ENCODE measurements around the gene ANKS3.
A peak's percentile ranks its signal among the peaks of the same experiment; 100 is the strongest.
"Not testable (repeated sequence)": the region's sequence is repeated elsewhere in the genome, so short reads cannot be mapped to it uniquely, and the experiment has no call there.

Gene ANKS3

DNA sequence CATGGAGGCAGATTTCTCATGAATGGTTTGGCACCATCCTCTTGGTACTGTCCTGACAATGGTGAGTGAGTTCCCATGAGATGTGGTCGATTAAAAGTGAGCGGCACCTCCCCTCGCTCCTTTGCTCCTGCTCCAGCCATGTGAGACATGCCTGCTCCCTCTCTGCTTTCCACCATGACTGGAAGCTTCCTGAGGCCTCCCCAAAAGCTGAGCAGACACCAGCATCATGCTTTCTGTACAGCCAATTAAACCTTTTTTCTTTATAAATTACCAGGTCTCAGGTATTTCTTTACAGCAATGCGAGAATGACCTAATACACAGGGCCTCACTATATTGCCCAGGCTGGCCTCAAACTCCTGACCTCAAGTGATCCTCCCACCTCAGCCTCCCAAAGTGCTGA lies 20.8 kb upstream of the ANKS3 start:
- no peak for DNase-seq (ENCODE audit: low spot score)

DNA sequence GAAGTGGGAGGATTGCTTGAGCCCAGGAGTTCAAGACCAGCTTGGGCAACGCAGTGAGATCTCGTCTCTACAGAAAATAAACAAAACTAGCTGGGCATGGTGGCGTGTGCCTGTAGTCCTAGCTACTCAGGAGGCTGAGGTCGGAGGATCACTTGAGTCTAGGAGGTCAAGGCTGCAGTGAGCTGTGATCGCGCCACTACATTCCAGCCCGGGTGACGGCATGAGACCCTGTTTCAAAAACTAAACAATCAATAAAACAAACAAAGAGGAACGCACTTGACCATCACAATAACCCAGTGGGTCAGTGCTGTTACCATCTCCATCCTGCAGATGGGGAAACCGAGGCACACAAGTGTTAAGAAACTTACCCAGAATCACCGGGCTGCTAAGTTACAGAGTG lies 19.2 kb upstream of the ANKS3 start:
- no peak for DNase-seq (ENCODE audit: low spot score)

DNA sequence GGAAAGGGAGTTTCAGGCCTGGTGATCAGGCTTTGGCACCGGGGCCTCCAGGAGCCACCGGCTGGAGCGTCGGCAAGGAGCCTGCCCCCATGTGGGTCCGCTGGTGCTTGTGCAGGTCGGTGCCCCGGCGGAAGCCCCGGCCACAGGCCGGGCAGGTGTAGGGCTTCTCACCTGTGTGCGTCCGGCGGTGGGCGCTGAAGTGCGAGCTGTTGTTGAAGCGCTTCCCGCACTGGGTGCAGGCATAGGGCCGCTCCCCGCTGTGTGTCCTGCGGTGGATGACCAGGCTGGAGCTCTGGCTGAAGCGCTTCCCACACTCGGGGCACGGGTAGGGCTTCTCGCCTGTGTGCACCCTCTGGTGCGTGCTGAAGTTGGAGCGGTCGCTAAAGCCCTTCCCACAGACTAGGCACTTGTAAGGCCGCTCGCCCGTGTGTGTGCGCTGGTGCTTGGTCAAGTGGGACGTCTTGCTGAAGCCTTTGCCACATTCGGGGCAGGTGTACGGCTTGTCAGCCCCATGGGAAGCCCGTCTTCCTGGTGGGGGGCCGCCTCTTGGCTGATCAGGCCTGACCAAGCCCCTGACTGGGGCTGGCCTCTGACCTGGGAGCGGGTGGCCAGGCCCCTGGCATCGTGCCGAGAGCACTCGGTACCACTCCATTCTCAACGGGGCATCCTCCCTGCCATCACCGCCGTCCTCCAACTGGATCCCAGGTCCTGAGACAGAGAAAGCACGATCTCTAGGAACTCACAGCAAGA lies 18.5 kb upstream of the ANKS3 start:
- no peak for DNase-seq (ENCODE audit: low spot score)

DNA sequence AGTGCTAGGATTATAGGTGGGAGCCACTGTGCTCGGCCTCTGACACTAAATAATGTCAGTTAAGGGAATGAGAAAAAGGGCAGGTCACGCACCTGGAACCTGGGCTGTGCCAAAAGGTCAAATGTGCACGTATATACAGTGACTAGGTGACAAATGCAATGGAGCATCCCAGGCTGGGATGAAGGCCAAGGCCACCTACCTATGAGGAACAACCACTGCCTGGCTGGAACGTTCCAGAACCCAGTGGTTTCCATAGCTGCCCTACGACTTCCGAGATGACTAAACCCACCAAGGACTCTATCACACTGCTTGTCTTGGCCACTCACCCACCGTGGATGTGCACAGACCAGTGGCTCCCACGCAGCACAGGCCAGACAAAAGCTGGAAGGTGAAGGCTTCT lies 16.8 kb upstream of the ANKS3 start:
- no peak for DNase-seq (ENCODE audit: low spot score)

DNA sequence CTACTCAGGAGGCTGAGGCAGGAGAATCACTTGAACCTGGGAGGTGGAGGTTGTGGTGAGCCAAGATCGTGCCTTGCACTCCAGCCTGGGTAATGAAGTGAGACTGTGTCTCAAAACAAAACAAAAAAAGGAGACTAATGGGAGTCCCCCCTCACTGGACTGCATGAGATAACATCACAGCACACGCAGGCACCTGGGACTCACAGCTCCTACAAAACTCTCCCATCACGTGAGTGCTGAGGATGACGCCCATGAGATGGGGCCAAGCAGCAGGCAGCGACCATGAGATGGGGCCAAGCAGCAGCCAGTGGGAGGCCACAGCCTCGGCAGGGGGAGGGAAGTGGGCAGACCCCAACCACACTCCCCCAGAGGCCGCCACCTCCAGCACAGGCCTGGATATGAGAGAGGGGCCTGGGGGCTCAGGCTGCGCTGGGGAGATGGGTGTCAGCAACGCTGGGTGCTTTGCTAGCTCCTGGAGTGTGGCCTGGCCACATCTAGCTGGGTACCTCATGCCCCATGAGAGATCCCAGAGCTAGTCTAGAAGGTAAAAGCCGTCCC lies 15.7 kb upstream of the ANKS3 start:
- DNase-seq (ENCODE audit: low spot score): no peak

DNA sequence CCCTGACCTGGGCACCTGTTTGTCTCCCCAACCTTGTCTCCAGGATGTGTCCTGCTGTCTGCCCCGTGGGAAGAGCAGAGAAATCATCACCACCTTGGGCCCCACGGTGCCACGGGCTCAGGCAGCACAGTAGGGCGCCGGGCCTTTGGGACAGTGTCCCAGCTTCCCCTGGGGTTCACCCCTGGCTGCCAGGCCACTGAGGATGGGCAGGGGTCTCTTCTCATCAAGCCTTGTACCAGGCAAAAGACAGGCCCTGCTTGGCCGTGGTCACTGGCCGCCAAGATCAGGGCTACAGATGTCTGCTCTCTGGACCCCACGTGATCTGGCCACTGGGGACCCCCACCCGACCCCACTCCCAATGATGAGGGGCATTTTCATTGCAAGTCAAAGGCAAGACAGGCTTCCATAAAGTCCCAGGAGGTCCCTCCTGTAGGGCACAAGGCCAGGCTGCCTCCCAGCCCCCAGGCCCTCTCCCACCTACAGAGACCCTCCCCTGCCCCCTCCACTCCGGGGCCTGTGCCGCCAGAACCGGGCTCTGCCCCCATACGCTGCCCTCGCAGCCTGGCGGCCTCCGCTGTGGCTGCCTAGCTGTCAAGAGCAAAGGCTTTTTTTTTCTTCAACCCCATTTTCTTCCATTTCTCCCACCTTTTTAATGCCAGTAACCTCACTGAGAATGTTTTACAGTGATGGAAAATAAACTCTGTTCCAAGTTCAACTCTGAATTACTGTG lies 14.8 kb upstream of the ANKS3 start:
- no peak for DNase-seq (ENCODE audit: low spot score)

DNA sequence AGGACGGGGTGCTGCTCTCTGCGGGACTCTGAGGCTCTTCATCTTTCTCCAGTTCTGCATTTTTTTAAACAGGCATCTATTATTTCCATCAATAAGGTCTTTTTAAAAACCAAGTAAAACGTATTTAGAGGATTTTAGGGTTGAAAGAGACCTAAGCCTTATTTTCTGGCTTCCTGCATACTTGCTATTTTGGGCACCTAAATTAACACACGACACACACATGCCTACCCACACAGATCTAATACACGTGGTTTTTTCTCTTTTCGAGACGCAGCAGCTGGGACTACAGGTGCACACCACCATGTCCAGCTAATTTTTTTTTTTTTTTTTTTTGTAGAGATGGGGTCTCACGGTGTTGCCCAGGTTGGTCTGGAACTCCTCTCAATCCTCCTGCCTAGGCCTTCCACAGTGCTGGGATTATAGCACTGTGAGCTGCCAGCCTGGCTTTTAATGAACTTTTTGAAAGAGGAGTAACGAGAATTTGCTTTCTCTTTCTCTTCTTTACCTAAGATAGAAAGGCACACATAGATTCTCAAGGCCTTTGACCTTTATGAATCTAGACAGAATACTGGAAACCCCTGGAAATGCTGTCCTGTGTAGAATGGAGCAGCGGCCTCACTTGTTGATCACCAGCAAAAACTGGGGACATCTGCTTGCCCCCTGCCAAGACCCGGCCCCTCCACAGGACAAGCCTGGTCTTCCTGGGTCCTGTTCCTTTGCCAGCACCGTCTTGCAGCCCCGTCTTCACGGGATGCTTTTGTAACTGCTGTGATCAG lies 14.0 kb upstream of the ANKS3 start:
- DNase-seq (ENCODE audit: low spot score): no peak

DNA sequence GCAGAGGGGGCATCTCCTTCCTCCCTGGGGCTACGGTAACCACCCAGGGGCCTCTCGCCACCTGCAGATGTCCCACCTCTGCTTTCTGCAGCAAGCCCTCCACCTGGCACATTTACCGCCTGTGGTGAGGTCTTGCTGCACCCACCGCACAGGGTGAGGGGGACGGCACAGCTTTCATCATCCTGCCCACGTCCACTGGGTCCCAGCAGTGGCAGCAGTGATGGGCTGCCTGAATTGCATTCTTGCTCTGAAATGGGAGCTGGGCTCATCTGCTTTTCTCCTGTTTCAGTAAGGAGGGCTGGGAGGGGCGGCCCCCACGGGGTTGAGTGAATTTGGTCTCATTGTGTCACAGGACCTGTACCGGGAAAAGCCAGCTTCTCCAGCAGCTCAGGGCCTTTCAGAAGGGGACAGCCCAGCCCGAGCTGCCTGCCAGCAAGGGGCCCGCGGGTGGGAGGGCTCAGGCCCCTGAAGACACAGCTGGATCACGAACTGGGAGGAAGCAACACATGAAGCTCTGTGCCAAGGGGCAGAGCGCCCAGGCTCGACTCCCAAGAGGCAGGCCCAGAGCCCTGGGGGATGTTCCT lies 13.0 kb upstream of the ANKS3 start:
- no peak for DNase-seq (ENCODE audit: low spot score)

DNA sequence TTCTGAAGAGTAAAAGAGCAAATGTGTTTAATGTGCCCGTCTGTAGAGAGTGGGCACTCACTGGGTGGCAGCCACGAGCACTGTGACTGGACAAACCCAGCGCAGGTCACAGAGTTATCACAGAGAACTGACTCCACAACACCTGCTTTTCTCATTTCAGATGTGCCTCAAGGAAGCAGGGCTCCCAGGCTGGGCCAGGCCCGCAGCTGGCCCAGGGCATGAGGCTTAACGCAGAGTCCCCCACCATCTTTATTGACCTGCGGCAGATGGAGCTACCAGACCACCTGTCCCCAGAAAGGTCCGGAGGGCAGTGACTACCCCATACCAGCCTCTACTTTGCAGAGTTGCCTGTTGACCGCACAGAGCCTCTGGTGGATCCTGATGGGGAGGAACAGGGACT lies 12.1 kb upstream of the ANKS3 start:
- no peak for DNase-seq (ENCODE audit: low spot score)

DNA sequence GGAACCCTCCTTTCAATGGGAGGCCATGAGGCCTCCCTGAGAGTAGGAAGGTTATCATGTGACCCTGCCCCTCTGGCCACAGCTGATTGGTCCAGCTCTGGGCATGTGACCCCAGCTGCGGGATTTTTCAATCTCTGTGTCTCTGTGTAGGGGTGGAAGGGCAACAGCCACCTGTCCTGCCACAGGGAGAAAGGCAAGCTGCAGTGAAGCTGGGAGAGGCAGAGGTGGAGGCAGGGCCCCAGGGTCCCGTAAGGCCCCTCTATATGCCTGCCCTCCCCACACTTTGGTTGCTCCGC lies 11.2 kb upstream of the ANKS3 start:
- DNase-seq (ENCODE audit: low spot score): no peak

DNA sequence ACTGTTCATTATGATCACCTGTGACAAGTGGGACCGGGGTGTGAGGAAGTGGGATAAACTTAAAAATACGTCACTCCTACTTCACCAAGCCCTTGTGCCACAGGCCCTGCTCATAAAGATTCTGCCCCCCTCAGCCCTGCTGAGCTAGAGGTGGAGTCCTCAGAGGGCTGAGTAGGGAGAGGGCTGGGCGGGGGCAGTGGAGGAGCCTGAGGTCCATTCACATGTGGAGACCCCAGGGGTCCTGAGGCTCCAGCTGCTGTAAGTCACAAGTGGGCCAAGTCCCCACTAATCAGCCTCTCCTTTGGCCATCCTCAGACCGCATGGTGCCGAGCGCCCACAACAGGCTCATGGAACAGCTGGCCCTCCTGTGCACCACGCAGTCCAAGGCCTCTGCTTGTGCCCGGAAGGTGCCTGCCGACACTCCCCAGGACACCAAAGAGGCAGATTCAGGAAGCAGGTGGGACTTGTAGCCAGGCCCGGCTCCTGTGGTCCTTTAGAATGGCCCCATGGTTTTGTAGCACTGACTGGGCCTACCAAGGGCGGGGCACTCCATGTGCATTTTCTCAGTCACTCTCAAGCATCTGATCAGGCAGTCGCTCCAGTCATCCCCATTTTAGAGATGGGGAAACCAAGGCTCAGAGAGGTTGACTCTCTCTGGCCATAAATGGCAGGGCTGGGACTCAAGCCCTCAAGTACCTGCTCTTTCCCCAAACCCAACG lies 10.6 kb upstream of the ANKS3 start:
- no peak for DNase-seq (ENCODE audit: low spot score)

DNA sequence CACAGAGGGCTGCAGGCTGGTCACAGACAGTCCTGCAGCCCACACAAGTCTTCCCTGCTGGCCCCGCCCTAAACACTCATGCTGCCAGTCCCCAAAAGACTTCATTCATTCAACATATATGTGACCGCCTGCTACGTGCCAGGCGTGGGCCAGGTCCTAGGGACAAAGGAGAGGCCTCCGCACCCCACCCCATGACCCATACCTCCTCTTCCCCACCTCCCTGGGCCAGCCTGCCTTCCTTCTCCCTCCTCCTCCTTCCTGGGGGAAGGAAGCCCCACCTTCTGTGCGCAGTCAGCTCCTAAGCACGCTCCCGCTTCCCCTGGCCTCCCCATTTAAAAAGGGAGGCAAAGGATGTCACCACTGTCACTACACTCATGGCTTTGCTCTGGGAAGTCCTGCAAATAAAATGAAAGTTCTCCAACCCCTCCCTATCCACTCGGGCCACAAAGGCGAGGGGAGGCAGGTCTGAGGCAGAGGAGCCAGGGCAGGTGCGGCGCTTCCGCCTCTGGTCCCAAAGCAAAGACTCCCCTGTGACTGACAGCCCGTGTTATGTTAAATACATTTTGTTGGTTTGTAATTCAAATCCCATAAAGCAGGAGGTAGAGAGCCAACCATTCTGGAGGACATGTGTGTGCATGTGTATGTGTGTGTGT lies 9.3 kb upstream of the ANKS3 start:
- no peak for DNase-seq (ENCODE audit: low spot score)

DNA sequence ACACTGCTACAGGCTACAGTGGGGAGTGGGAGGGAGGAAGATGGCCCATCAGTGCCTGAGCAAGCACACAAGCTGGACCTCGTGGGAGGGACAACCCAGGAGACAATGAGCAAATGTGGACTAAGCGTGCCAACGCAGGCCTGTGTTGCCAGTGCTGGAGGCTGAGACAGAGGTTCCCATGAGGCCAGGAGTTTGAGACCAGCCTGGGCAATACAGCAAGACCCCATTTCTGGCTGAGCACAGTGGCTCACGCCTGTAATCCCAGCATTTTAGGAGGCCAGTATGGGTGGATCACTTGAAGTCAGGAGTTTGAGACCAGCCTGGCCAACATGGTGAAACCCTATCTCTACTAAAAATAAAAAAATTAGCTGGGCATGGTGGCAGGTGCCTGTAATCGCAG lies 4.3 kb upstream of the ANKS3 start:
- not testable (repeated sequence) for DNase-seq (ENCODE audit: low spot score)

DNA sequence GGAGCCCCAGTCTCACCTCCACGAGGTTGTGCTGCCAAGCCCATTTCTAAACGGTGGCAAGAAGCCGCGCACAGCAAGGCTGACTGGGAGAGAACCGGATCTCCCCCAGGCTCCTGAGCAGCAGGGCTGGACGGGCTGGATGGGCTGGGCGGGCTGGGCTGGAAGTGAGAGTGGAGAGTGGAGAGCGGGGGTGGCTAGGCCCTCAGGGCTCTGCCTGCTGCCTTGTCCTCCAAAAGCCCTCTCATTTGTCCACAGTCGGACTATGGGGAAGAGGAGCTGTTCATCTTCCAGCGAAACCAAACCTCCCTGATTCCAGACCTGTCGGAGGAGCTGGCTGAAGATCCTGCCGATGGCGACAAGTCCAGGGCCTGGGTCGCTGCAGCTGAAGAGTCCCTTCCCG lies 3.5 kb upstream of the ANKS3 start:
- DNase-seq (ENCODE audit: low spot score): no peak

DNA sequence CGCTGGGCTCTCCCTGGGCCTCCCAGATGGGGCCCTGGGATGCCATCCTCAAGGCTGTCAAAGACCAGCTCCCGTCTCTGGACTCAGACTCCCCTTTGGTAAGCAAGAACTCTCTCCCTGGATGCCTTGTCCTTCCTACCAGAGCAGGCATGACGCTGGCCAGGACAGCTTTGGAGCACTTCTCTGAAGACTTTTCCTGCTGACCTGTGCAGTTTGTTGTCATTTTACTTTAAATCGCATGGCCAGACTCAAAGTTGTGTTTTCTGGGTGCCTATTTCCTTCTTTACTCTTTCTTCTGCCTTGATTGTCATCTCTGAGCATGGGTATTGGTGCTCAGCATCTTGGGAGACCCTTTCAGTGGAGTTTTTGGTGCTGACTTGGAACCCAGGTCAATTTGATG lies 2.5 kb upstream of the ANKS3 start:
- DNase-seq (ENCODE audit: low spot score): no peak

DNA sequence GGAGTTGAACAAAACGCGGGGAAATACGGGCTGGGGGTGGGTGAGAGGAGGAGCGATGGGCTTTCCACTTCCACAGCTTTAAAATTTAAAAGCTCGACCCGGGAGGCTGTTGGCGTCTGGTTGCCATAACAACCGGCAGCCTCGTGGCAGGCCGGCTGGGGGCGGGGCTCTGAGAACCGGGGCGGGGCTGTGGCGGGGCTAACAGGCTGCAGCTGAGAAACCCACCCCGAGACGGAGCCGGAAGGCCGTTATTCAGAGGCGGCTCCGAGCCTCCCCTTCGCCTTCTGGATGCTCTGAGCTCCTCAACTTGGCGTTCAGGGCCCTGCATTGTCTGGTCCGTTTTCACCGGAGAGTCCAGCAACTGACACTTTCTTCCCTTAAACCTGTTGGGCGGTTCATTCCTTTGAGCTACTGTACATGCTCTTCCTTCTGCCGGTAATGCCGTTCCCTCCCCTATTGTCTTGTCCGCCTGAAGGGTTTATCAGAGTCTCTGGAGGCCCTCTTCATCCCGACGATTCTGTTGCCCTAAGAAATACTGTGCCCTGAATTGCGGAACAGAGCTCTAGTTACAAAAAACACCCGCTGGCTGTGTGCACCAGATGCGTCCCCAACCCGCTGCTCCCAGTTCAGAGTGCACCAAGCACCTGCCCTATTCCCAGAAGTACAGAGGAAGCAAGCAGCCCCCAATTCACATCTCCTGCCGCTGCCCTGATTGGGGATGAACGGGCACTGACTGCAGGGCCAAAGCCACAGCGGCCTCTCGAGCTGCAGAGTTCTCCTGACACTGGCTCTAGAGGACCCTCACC lies 862 bp upstream of the ANKS3 start:
- peak; percentile 63 for DNase-seq (ENCODE audit: low spot score)

DNA sequence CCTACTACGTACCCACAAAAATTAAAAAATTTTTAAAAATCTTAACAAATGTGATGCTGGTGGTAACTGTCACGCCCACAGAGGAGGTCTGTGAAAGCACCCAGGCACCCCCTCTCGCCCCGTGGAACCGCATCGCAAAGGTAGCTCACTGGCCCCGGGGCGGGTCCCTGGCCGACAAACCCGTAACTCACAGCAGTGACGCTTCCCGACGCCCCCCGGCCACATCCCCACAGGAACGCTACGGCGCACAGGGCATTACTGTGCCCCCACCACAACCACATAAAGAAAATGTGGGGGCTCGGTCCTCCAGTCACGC lies 366 bp downstream of the ANKS3 start:
- DNase-seq (ENCODE audit: low spot score): no peak

DNA sequence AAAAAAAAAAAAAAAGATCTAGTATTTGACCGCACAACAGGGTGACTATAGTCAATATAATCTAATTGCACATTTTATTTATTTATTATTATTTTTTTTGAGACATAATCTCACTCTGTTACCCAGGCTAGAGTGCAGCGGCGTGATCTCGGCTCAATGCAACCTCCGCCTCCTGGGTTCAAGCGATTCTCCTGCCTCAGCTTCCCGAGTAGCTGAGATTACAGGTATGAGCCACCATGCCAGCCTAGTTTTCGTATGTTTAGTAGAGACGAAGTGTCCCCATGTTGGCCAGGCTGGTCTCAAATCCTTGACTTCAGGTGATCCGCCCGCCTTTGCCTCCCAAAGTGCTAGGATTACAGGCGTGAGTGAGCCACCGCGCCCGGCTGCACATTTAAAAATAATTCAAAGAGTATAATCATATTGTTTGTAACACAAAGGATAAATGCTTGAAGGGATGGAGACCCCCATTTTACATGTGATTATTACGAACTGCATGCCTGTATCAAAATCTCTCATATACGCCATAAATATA lies 794 bp downstream of the ANKS3 start:
- no peak for DNase-seq (ENCODE audit: low spot score)

DNA sequence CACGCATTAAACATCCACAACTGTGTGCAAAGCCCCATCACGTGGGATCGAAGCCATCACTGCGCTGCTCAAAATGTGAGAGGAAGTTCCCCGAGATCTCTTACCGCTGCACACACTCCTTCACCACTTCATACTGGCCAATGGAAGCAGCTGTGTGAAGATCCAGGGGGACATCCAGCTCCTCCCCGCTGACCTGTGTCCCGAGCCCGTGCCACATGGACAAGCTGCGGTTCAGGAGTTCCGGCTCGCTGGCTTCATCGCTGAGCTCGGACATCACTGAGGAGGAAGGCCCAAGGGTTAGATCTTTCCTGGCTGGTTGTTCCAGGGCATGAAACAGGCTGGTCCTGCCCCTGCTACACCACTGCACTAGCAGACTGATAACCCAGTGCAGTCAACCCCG lies 4.2 kb downstream of the ANKS3 start:
- no peak for DNase-seq (ENCODE audit: low spot score)

DNA sequence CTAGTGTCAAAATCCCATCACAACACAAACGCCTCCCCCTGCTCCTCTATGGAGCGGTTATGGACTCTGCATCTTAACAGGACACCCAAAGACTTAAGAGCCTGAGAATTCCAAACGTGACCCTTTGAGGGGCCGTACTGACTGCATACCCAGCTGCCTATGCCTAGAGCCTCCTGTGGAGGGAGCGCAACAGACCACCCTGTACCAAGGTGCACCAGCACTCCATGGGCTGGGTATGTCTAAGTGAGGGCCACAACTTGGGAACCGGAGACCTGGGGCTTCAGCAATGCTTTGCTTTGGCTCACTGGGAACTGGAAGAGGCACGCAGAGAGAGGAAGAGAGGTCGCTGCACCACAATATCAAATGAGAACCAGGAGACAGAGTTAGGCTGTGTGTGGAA lies 5.4 kb downstream of the ANKS3 start:
- DNase-seq (ENCODE audit: low spot score): no peak

DNA sequence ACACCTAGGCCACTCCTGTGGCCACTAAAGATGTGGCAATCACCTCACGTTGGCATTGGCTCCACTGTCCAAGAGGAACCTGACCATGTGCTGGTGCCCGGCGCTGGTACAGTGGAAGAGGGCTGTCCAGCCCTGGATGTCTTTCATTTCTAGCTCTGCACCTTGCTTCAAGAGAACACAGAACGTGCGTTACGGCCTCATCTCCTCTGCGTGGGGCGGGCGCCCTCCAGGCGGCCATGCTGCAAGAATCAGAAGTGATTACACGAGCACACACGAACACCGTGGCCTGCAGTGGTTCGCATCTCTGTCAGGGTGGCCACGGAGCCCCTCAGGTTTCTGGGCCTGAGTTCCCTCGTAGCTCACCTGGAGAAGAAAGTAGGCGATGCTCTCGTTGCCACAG lies 7.5 kb downstream of the ANKS3 start:
- no peak for DNase-seq (ENCODE audit: low spot score)
